Measurements from ENCODE around the gene NPAS2. TPM values are rescaled to one million over a fixed set of nuclear protein-coding genes. Genes with fewer than 3 reads are reported as not detected.

NPAS2 gene
- total RNA-seq, 1 donor, result 8.7 TPM

GRCh38 chr2:100776445-100776844, 43.5 kb upstream of the NPAS2 start:
- Histone ChIP-seq H4K20me1 (ENCODE audit: insufficient read depth, low read length) (no peaks in the 10 kb centered on the region), H3K9me3 (ENCODE audit: low read depth, low read length) (no peaks in the 10 kb centered on the region), H3K27ac (ENCODE audit: low read depth, low read length) (no peak overlapping the region), H3K4me1 (ENCODE audit: insufficient read depth, low read length) (no peaks in the 10 kb centered on the region), H3K4me3 (ENCODE audit: insufficient read depth, low read length) (no peak overlapping the region), H3K27me3 (ENCODE audit: insufficient read depth, low read length) (no peaks in the 10 kb centered on the region), H3K4me2 (ENCODE audit: insufficient read depth, low read length) (no peak overlapping the region), H3K36me3 (ENCODE audit: insufficient read depth, low read length) (no peaks in the 10 kb centered on the region), H3K79me2 (ENCODE audit: insufficient read depth, low read length) (no peaks in the 10 kb centered on the region), H2AFZ (ENCODE audit: low read length) (no peak overlapping the region)
- no peak for DNase-seq (ENCODE audit: insufficient read length, low spot score, missing footprints)
- no peak for TF ChIP-seq CTCF (IDR thresholded peaks at IDR 0.05; ENCODE audit: extremely low read depth, low read depth, low read length)

- Histone ChIP-seq H3K4me2 (ENCODE audit: insufficient read depth, low read length) (no peak overlapping the region), H3K9me3 (ENCODE audit: low read depth, low read length) (no peaks in the 10 kb centered on the region), H3K27ac (ENCODE audit: low read depth, low read length) (no peak overlapping the region), H2AFZ (ENCODE audit: low read length) (no peak overlapping the region), H3K4me1 (ENCODE audit: insufficient read depth, low read length) (no peaks in the 10 kb centered on the region), H3K27me3 (ENCODE audit: insufficient read depth, low read length) (no peaks in the 10 kb centered on the region), H4K20me1 (ENCODE audit: insufficient read depth, low read length) (no peaks in the 10 kb centered on the region), H3K4me3 (ENCODE audit: insufficient read depth, low read length) (no peak overlapping the region), H3K79me2 (ENCODE audit: insufficient read depth, low read length) (no peaks in the 10 kb centered on the region), H3K36me3 (ENCODE audit: insufficient read depth, low read length) (no peaks in the 10 kb centered on the region)
- no peak for DNase-seq (ENCODE audit: insufficient read length, low spot score, missing footprints)
- no peak for TF ChIP-seq CTCF (IDR thresholded peaks at IDR 0.05; ENCODE audit: extremely low read depth, low read depth, low read length)
Observed at GRCh38 chr2:100778637-100779450, 41.1 kb upstream of the NPAS2 start.

GRCh38 chr2:100779908-100780202, 40.1 kb upstream of the NPAS2 start:
- H3K36me3 ChIP-seq (ENCODE audit: insufficient read depth, low read length), result no peaks in the 10 kb centered on the region
- H3K4me2 ChIP-seq (ENCODE audit: insufficient read depth, low read length), result no peak overlapping the region
- no peaks in the 10 kb centered on the region for H3K4me1 ChIP-seq (ENCODE audit: insufficient read depth, low read length)
- no peak for DNase-seq (ENCODE audit: insufficient read length, low spot score, missing footprints)
- H2AFZ ChIP-seq (ENCODE audit: low read length), result no peak overlapping the region
- no peaks in the 10 kb centered on the region for H4K20me1 ChIP-seq (ENCODE audit: insufficient read depth, low read length)
- no peaks in the 10 kb centered on the region for H3K79me2 ChIP-seq (ENCODE audit: insufficient read depth, low read length)
- no peaks in the 10 kb centered on the region for H3K27me3 ChIP-seq (ENCODE audit: insufficient read depth, low read length)
- H3K27ac ChIP-seq (ENCODE audit: low read depth, low read length), result no peak overlapping the region
- TF ChIP-seq CTCF (IDR thresholded peaks at IDR 0.05; ENCODE audit: extremely low read depth, low read depth, low read length), result no peak
- H3K4me3 ChIP-seq (ENCODE audit: insufficient read depth, low read length), result no peak overlapping the region
- H3K9me3 ChIP-seq (ENCODE audit: low read depth, low read length), result no peaks in the 10 kb centered on the region

GRCh38 chr2:100780203-100781008, 39.5 kb upstream of the NPAS2 start:
- no peak overlapping the region for H2AFZ ChIP-seq (ENCODE audit: low read length)
- TF ChIP-seq CTCF (IDR thresholded peaks at IDR 0.05; ENCODE audit: extremely low read depth, low read depth, low read length), result no peak

More at GRCh38 chr2:100780203-100781008, 39.5 kb upstream of the NPAS2 start:
- Histone ChIP-seq H3K79me2 (ENCODE audit: insufficient read depth, low read length) (no peaks in the 10 kb centered on the region), H3K9me3 (ENCODE audit: low read depth, low read length) (no peaks in the 10 kb centered on the region), H3K4me1 (ENCODE audit: insufficient read depth, low read length) (peaks cover under 1% of the 10 kb centered on the region), H3K27me3 (ENCODE audit: insufficient read depth, low read length) (no peaks in the 10 kb centered on the region), H3K4me3 (ENCODE audit: insufficient read depth, low read length) (no peak overlapping the region), H3K36me3 (ENCODE audit: insufficient read depth, low read length) (no peaks in the 10 kb centered on the region), H3K27ac (ENCODE audit: low read depth, low read length) (no peak overlapping the region), H3K4me2 (ENCODE audit: insufficient read depth, low read length) (no peak overlapping the region), H4K20me1 (ENCODE audit: insufficient read depth, low read length) (no peaks in the 10 kb centered on the region)
- DNase-seq (ENCODE audit: insufficient read length, low spot score, missing footprints), result no peak

Measured in osteoblast (primary cell).